GM19463 (cell line): ENCODE measurements around the gene HOXC4.
"Not testable (repeated sequence)": the region's sequence is repeated elsewhere in the genome, so short reads cannot be mapped to it uniquely, and the experiment has no call there.

Experiments
- ATAC-seq: cut with Tn5 transposase; IDR thresholded peaks from one replicate; pipeline ENCODE4 v1.9.1; 2021; ENCODE audit warnings: mild to moderate bottlenecking, moderate library complexity; ENCODE audit not compliant: unreplicated experiment

HOXC4 gene

GRCh38 chr12:54081581-54082396 is 28.2 kb downstream of the HOXC4 start:
- ATAC-seq, result not testable (repeated sequence)

GRCh38 chr12:54082397-54082892 is 28.8 kb downstream of the HOXC4 start:
- no peak for ATAC-seq

GRCh38 chr12:54088011-54088410 is 34.4 kb downstream of the HOXC4 start:
- not testable (repeated sequence) for ATAC-seq

- not testable (repeated sequence) for ATAC-seq
Observed at GRCh38 chr12:54089465-54089864, 35.8 kb downstream of the HOXC4 start.

GRCh38 chr12:54090312-54090711 is 36.7 kb downstream of the HOXC4 start:
- ATAC-seq, result not testable (repeated sequence)

GRCh38 chr12:54092943-54093342 is 39.3 kb downstream of the HOXC4 start:
- ATAC-seq, result not testable (repeated sequence)

- ATAC-seq, result not testable (repeated sequence)
Observed at GRCh38 chr12:54095928-54096327, 42.3 kb downstream of the HOXC4 start.

GRCh38 chr12:54098644-54099043 is 45.0 kb downstream of the HOXC4 start:
- ATAC-seq, result not testable (repeated sequence)

GRCh38 chr12:54100588-54100987 is 47.0 kb downstream of the HOXC4 start:
- not testable (repeated sequence) for ATAC-seq

GRCh38 chr12:54102223-54102622 is 48.6 kb downstream of the HOXC4 start:
- ATAC-seq, result not testable (repeated sequence)

- ATAC-seq, result not testable (repeated sequence)
Observed at GRCh38 chr12:54103827-54104226, 50.2 kb downstream of the HOXC4 start.
